Measurements from ENCODE around the gene RBPJ.

The RBPJ gene

DNA sequence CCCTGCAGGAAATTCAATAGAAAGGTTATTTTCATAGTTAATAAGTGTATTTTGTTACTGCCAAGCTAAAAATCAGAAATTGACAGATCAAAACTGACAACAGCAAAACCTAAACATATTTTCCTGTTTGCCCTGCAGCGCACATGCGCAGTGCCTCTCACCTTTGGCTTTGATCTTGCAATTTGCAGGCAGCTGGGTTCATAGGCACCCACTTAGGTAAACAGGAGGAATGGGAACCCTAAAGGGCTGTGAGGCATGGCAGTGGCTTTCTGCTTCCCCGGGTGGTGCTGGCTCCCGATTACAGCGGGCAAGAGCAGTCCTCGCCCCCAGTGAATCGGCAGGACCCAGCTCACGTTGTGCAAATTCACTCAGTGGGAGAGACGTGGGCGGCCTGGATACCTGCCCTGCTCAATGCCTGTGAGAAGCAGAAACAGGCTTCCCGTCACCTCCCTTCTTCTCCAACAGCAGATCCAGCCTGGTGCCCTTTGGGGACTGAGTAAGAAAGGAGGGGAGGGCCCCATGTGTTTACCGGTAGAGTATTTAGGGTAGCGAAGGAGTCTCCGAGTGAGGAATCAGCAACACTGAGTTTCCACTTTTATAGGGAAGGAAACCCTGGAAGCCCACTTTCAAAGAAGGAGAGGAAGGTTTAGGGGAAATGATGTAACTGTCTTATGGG, 143.7 kb downstream of the RBPJ start:
- no peak for DNase-seq

DNA sequence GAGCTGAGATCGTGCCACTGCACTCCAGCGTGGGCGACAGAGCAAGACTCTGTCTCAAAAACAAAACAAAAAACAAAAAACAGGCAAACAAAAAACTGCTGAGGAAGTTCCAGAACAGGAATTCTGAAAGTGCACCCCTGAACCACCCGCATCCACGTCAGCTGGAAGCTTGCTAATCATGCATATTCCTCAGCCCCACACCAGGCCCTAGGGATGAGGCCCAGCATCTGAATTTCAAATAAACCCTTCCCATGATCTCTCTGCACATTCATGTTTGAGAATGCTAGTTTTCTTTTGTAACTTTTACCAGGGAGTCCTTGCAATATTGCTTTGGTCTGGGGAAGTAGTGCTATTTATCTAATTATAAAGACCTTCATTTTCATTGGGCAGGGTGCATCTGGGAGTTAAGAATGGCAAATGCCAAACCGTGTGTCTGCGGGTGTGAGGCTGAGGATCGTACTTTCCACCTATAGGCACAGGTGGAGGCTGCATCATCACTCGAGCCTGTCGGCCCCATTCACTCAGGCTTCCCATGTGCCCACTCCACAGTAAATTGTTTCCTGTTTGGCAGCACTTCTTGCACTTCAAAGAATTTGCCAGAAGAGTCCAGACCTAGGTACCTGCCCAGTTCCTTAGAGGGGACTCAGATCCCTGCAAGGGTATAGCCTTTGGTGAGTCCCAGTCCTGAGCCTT, 145.9 kb downstream of the RBPJ start:
- DNase-seq = no peak

DNA sequence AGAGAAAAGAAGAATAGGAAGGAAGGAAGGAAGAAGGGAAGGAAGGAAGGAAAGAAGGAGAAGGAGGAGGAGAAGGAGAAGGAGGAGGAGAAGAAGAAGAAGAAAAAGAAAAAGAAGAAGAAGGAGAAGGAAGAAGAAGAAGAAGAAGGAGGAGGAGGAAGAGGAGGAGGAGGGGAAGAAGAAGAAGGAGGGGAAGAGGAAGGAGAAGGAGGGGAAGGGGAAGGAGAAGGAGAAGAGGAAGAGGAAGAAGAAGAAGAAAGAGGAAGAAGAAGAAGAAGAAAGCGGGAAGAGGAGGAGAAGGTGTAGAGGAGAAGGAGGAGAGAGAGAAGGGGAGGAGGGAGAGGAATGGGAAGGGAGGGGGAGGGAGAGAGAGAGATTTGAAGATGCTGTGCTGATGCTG, 146.9 kb downstream of the RBPJ start:
- DNase-seq = no peak

DNA sequence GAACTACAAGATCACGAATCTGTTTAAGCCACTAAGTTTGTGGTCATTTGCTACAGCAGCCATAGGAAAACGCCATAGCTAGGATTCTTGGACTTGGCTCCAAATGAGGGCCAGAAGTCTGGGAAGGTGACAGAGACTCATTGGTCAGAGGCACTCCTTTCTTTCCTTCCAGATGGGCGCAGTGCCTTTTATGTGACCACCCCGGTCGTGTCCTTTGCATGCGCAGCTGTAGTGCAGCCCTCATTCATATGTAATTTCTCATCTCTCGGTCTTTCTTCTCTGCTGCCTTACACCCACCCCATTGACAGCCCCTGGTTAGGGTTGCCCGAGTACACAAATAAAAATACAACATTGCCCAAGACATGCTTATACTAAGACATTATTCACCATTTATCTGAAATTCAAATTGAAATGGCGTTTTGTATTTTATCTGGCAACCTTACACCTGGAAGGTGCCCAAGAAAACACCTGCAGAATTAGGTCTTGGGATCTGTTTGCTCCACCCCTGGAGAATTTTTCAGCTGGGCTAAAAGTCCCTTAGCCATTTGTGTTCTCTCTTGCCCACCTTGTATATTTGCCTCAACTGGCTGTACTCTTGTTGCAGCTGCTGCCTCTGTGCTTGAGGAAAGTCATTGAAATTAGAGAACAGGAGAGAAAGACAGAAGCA, 147.6 kb downstream of the RBPJ start:
- no peak for DNase-seq

DNA sequence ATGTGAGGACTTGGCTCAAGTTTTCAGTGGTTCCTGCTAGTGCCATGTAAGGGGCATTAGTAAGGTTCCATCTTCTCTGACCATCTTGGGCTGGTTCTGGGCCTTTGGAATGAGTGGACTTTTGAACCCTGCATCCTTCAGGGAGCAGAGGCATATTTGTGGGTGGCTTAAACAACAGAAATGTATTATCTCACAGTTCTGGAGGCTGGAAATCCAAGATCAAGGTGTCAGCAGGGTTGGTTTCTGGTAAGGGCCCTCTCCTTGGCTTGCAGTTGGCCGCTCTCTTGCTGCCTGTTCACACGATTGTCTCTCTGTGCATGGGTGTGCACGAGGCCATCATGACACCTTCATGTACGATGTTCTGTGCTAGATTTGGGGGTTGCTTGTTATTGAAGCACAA, 148.2 kb downstream of the RBPJ start:
- no peak for DNase-seq

DNA sequence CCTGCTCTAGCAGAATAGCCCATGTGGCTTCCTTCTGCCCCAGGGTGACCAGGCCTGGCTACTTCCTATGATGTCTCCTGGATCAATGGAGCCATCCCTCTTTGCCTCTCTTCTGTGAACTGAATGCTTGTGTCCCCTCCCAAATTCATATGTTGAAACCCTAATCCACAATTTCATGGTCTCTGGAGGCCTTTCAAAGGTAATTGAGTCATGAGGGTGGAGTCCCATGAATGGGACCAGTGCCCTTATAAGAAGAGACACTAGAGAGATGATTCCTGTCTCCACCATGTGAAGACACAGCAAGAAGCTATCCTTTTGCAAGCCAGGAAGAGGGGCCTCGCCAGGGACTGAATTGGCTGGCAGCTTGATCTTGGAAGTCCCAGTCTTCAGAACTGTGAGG, 151.1 kb downstream of the RBPJ start:
- DNase-seq = no peak

DNA sequence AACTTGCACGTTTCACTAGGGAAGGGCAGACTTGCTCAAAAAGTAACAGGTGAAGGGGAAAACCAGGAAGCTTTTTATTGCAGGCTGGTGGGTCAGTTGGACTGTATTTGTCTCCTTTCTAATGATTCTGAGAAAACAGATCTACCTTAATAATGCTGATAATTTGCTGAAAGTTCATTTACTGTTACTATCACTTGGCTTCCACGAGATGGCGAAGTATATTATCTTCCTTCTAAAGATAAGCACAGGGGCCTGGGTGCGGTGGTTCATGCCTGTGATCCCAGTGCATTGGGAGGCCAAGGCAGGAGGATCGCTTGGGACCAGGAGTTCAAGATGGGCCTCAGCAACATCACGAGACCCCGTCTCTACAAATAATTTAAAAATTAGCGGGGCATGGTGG, 153.1 kb downstream of the RBPJ start:
- DNase-seq = no peak

DNA sequence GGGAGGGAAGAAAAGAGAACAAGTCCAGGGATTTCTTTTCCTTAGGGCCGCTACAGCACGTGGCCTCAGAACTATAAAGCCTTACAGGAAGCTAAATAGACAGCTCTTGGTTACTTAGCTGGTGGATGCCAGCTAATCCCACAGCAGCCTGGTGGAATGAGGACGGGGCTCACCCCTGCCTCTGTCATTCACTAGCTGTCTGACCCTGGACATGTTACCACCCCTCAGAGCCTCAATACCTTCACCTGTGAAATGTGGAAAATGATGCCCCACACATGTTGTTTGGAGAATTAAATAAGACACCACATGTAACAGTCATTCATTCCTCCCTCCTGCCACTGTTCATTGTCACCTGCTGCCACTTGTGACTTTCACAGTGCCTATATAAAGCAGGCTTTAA, 153.7 kb downstream of the RBPJ start:
- no peak for DNase-seq

DNA sequence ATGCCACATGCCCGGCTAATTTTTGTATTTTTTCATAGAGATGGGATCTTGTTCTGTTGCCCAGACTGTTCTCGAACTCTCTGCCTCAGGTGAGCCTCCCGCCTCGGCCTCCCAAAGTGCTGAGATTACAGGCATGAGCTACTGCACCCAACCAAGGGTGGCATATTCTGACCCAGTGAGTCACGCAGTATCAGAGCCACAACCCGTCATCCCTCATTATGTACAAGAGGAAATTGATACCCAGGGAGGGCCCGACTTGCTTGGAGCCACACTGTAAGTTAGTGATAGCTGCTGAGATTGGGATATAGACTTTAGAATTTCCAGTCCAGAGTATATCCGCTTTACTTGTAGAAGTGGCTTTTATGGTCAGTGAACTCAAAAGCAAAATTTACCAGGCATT, 154.9 kb downstream of the RBPJ start:
- no peak for DNase-seq

DNA sequence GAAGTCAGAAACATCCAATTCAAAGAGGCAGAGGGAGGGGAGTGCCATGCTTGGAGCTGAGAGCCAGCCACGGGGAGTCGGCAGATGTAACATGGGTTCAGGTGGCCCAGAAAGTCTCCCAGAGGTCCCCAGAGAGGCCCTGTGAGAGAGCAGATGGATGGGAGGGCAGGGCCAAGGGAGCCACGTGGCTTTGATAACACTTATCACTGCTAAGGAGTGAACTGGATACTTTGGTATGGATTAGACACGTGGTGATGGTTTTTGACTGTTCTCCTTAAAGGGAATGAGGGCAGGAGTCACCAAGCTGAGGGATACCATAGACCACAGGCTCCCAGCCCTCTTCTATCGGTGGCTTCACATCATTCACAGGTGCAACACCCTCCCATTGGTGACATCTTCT, 155.7 kb downstream of the RBPJ start:
- no peak for DNase-seq

DNA sequence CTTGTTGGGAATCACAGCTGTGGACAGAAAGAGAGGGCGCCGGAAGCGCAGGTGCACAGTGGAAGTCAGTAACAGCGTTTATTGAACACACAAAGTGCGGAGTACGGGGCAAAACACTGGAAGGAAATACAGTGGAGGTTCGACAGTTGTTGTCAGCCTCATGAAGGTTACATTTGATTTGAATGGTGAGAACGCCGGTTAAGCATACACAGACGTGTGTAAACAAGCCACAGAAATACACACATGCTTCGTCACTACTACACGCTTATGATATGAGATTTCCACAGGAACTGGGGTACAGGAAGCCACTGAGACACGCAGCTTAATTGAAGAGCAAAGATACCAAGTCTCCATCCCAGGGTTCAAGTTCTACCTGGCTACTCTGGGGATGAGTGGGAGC, 157.5 kb downstream of the RBPJ start:
- no peak for DNase-seq

DNA sequence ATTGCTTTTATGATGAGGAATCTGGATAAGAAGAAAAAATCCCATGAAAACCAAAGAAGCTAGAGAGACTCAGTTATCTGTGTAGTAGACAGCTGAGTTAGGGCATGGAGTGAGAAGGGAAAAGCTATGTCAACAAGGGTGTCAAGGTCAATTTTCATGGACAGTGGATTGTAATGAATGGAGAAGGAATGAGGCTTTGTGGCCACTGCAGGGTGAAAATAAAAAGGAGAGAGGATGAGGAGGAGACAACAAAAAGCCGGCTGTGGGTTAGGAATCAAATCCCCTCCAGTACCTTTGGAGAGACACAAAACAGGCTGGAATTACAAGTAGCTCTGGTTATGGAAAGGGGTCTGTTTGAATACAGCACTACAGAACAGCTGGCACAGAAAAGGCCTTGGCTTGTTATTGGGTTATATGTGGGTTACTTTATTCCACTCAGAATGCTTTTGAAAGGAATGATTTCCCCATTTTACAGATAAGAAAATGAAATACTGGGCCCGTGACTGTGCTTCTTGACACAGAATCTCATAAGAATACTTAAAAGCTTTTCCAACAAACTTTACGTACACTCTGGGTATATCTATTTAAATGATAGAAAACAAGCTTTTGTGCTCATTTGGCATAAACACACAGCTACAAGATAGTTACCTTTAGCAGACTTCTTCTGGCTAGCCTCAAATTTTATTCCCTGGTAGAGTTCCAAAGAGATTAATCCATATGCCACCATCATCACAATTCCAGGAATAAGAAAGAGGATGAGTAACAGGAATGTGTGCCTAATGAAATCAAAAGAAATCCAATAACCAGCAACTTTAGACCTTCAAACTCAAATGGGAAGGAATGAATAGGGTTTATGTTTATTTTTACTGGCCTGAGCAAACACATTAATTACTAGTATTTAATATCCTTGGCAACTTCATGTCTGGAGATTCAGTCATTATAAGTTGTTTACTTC, 162.0 kb downstream of the RBPJ start:
- DNase-seq = no peak

DNA sequence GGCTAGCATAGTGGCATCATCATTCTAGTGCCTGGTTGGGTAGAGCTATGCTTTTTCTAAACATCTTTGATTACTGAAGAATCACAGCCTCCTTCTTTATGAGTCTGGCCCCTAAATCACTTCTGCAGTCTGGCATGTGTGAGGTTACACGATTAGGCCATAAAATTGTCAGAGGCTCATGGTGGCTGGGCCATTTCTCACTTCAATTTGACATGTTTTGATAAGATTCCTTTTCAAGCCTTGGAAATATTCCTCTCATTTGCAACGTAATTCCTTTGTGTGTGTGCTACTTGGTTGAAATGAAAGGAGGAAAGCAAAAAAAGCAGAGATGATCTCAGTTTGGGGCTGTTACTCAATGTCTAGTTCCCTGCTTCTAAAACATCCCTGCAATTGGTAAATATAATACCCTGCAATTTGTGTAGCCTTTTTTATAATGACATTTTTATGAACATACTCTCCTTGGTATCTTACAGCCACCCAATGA, 163.3 kb downstream of the RBPJ start:
- no peak for DNase-seq

DNA sequence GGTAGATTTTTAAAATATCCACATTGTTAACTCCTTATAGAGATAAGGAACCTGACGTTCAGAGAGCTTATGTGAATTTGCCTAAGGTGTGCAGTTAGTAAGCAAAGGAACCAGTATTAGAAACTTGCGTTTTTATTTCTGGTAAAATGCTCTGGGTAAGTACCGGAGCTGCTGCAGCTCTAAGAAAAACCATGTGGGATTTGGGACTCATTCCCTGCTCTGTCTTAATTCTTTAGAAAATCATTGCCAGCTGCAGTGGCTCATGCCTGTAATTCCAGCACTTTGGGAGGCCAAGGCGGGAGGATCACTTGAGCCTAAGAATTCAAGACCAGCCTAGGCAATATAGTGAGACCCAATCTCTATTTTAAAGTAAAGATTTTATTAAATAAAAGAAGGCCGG, 163.7 kb downstream of the RBPJ start:
- no peak for DNase-seq
